HCT116 (cell line): ENCODE results near the gene TKTL1. TPM values are rescaled to one million over a fixed set of nuclear protein-coding genes. Genes with fewer than 3 reads are reported as not detected.
"Not testable (repeated sequence)": the region's sequence is repeated elsewhere in the genome, so short reads cannot be mapped to it uniquely, and the experiment has no call there.

Experiments
- ATAC-seq: fragments of 200-7000 bp; cut with Tn5 transposase; 2 replicates; pipeline ENCODE4 v1.9.1; 2020; ENCODE audit warnings: mild to moderate bottlenecking, moderate library complexity
- BruUV-seq: library from RNA; stranded (reverse); fragments of 400-500 nt; replicated peaks from 2 replicates; lab custom pipeline; 2021; lab: Mats Ljungman, UMichigan
- CTCF ChIA-PET: fragments of 300-600 bp; sonication (Branson Sonifier 250); formaldehyde crosslinking; loops from one replicate; lab custom pipeline; 2021; ENCODE audit warnings: antibody characterized with exemption; lab: Charles Lee
- POLR2A ChIA-PET: fragments of 300-600, 350-600 bp; sonication (Branson Sonifier 250); formaldehyde crosslinking; loops from one replicate; lab custom pipeline; 2021; ENCODE audit warnings: antibody characterized with exemption; lab: Charles Lee
- RAD21 ChIA-PET, 2 experiments: fragments of 300-600 bp; sonication (Branson Sonifier 250); formaldehyde crosslinking; loops; one replicate each; lab custom pipeline; 2023; ENCODE audit warnings: low total read pairs in 2 of 2; ENCODE audit not compliant: uncharacterized antibody in 2 of 2, unreplicated experiment in 2 of 2, low non-redundant PET in 1 of 2; lab: Charles Lee
- DNase-seq: peaks from one replicate; pipeline ENCODE4 v3.0.0-alpha.2; 2010; ENCODE audit warnings: low read depth, low spot score
- H2AFZ ChIP-seq: fragments of 200-600 bp; shearing (Covaris generic), sonication (generic); 2 replicates; pipeline ENCODE4 v1.6.1; 2017; ENCODE audit warnings: low read depth, mixed run types, mixed read lengths, antibody characterized with exemption, low read length; ENCODE audit not compliant: poor library complexity, severe bottlenecking
- H3K27ac ChIP-seq: 2 replicates; pipeline ENCODE4 v1.5.1; 2012; ENCODE audit warnings: low read depth, low read length
- H3K27me3 ChIP-seq: fragments of 200-600 bp; sonication (generic); 2 replicates; pipeline ENCODE4 v1.6.1; 2016; ENCODE audit warnings: mixed run types, low read length, mixed read lengths; ENCODE audit not compliant: insufficient read depth
- H3K36me3 ChIP-seq, 2 experiments: fragments of 200-500 bp in 1 of 2; fragments of 200-600 bp in 1 of 2; sonication (Bioruptor generic) in 1 of 2; sonication (generic) in 1 of 2; 2 replicates each; pipeline versions ENCODE4 v1.5.1 to v1.6.1; 2014 to 2016; ENCODE audit warnings: low read length in 2 of 2, inconsistent platforms in 1 of 2, mixed read lengths in 1 of 2, mixed run types in 1 of 2; ENCODE audit not compliant: insufficient read depth in 2 of 2, control insufficient read depth in 1 of 2
- H3K4me1 ChIP-seq, 2 experiments: fragments of 200-600 bp in 1 of 2; sonication (generic) in 1 of 2; 2 replicates each; pipeline versions ENCODE4 v1.5.1 to v1.6.1; 2012 to 2017; ENCODE audit warnings: low read length in 2 of 2, inconsistent platforms in 1 of 2, mild to moderate bottlenecking in 1 of 2, mixed read lengths in 1 of 2, mixed run types in 1 of 2, moderate library complexity in 1 of 2; ENCODE audit not compliant: insufficient read depth in 2 of 2, control insufficient read depth in 1 of 2
- H3K4me2 ChIP-seq: fragments of 200-600 bp; sonication (generic); 2 replicates; pipeline ENCODE4 v1.6.1; 2017; ENCODE audit warnings: mixed run types, low read length, mixed read lengths
- H3K4me3 ChIP-seq, 2 experiments: fragments of 200-600 bp in 1 of 2; sonication (generic) in 1 of 2; replicated peaks in 1 of 2; 2 replicates each; pipeline ENCODE4 v1.5.1; 2011 to 2016; ENCODE audit warnings: low read length in 2 of 2, control low read depth in 1 of 2, low read depth in 1 of 2, mild to moderate bottlenecking in 1 of 2, mixed read lengths in 1 of 2, mixed run types in 1 of 2
- H3K79me2 ChIP-seq: fragments of 200-600 bp; sonication (generic); 2 replicates; pipeline ENCODE4 v1.6.1; 2017; ENCODE audit warnings: mild to moderate bottlenecking, mixed run types, low read length, moderate library complexity, mixed read lengths; ENCODE audit not compliant: insufficient read depth
- H3K9ac ChIP-seq: fragments of 200-600 bp; sonication (generic); 2 replicates; pipeline ENCODE4 v1.6.1; 2016; ENCODE audit warnings: low read length, mixed read lengths
- H3K9me2 ChIP-seq: fragments of 200-600 bp; sonication (generic), shearing (Covaris generic); 2 replicates; pipeline ENCODE4 v1.6.1; 2017; ENCODE audit warnings: mixed run types, mild to moderate bottlenecking, moderate library complexity; ENCODE audit not compliant: insufficient read depth
- H3K9me3 ChIP-seq, 2 experiments: fragments of 200-500 bp in 1 of 2; fragments of 200-600 bp in 1 of 2; sonication (Bioruptor generic) in 1 of 2; sonication (generic) in 1 of 2; 2 replicates each; pipeline ENCODE4 v1.6.1; 2014 to 2017; ENCODE audit warnings: low read length in 2 of 2, mixed read lengths in 2 of 2, inconsistent platforms in 1 of 2, low read depth in 1 of 2, mild to moderate bottlenecking in 1 of 2, mixed run types in 1 of 2, moderate library complexity in 1 of 2; ENCODE audit not compliant: control insufficient read depth in 1 of 2, insufficient read depth in 1 of 2
- H4K20me1 ChIP-seq: fragments of 200-600 bp; sonication (generic), shearing (Covaris generic); 2 replicates; pipeline ENCODE4 v1.6.1; 2017; ENCODE audit warnings: mixed run types, mild to moderate bottlenecking, moderate library complexity; ENCODE audit not compliant: insufficient read depth
- intact Hi-C: fragments of 100-400 bp; cut with micrococcal nuclease; formaldehyde crosslinking; loops from 2 replicates; pipeline ENCODE4 v1.10.0; 2022
- total RNA-seq: library from RNA; stranded (reverse); gene quantifications from one replicate; pipeline ENCODE4 v1.2.1, GENCODE V29; 2021; ENCODE audit not compliant: unreplicated experiment

The TKTL1 gene
- total RNA-seq, 1 experiment from 2014 or later: 0.34 TPM

DNA sequence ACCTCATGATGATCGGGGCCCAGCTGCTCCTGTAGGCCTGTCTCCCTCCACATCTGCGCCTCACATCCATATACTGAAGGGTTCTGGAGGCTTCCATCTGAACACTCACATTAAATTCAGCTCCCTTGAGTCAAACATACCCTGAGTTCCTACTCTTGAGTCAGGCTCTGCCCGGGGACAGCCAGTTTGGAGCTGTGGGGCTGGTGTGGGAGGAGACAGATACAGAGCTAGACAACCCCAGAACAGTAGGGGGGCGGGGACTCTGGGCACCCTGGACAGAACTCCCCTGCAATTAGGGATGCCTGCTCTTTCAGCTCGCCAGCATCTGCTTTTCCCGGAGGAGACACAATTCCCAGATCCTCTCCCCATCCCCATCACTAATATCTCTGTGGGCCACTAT lies 32.5 kb upstream of the TKTL1 start:
- H3K4me3 ChIP-seq, DNase-seq, H3K27ac ChIP-seq, RAD21 ChIA-PET, H3K4me1 ChIP-seq, ATAC-seq, H2AFZ ChIP-seq, intact Hi-C loops, H3K9ac ChIP-seq, H3K36me3 ChIP-seq, BruUV-seq, POLR2A ChIA-PET, H3K79me2 ChIP-seq, H3K9me2 ChIP-seq, H3K27me3 ChIP-seq, H3K9me3 ChIP-seq, CTCF ChIA-PET, H3K4me2 ChIP-seq, H4K20me1 ChIP-seq: not testable (repeated sequence)

DNA sequence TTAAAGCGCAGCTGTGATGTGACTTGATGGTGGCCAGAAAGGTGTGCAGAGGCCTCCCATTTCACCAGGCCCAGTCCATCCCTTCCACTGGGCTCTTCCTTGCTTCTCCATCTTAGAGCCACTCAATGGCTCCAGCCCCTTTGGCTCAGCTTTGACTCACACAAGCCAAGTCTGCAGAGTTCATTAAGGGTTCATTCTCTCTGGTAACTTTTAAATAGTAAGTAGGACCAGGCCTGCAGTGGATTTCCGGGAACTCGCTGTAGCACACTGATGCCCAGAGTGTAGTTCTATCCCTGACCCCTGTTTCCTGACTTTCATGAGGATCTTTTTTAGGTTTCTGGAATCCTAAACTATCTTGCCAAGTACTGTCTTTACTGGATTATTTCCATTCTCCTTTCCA lies 26.4 kb upstream of the TKTL1 start:
- H3K79me2 ChIP-seq, H3K9me3 ChIP-seq, POLR2A ChIA-PET, H3K9ac ChIP-seq, H3K27me3 ChIP-seq, ATAC-seq, CTCF ChIA-PET, H3K9me2 ChIP-seq, H3K4me1 ChIP-seq, DNase-seq, BruUV-seq, intact Hi-C loops, H3K4me2 ChIP-seq, H3K4me3 ChIP-seq, RAD21 ChIA-PET, H3K36me3 ChIP-seq, H3K27ac ChIP-seq, H2AFZ ChIP-seq, H4K20me1 ChIP-seq: not testable (repeated sequence)

GRCh38 chrX:154284489-154285338 lies 10.9 kb upstream of the TKTL1 start:
- DNase-seq, H3K4me3 ChIP-seq, H4K20me1 ChIP-seq, H3K4me1 ChIP-seq, H3K79me2 ChIP-seq, H2AFZ ChIP-seq, BruUV-seq, POLR2A ChIA-PET, H3K4me2 ChIP-seq, H3K9me3 ChIP-seq, CTCF ChIA-PET, H3K27me3 ChIP-seq, H3K27ac ChIP-seq, H3K36me3 ChIP-seq, H3K9me2 ChIP-seq, RAD21 ChIA-PET, H3K9ac ChIP-seq, intact Hi-C loops: not testable (repeated sequence)
- ATAC-seq: peak; percentile 91

GRCh38 chrX:154286406-154286805 lies 9.2 kb upstream of the TKTL1 start:
- H3K9me2 ChIP-seq, H4K20me1 ChIP-seq, H3K9ac ChIP-seq, H3K4me2 ChIP-seq, H3K36me3 ChIP-seq, H3K27ac ChIP-seq, H3K4me3 ChIP-seq, H3K27me3 ChIP-seq, ATAC-seq, H3K9me3 ChIP-seq, CTCF ChIA-PET, H3K79me2 ChIP-seq, intact Hi-C loops, POLR2A ChIA-PET, DNase-seq, BruUV-seq, H3K4me1 ChIP-seq, RAD21 ChIA-PET, H2AFZ ChIP-seq: not testable (repeated sequence)
